HEK293 (cell line): Measurements from ENCODE around the gene GLRX2.

Experiments
- CTCF ChIA-PET: fragments of 350-600 bp; formaldehyde crosslinking; extraction: SDS; loops from one replicate; lab custom pipeline; 2021; ENCODE audit warnings: antibody characterized with exemption; lab: Yijun Ruan, JAX
- POLR2A ChIA-PET: fragments of 300-600 bp; formaldehyde crosslinking; extraction: SDS; loops from one replicate; lab custom pipeline; 2020; ENCODE audit warnings: antibody characterized with exemption, inconsistent platforms; lab: Yijun Ruan, JAX
- H3K27ac ChIP-seq: fragments of 200-500 bp; sonication (Bioruptor generic); 2 replicates; pipeline ENCODE4 v1.5.1; 2014; ENCODE audit warnings: low read depth, low read length, control low read depth, inconsistent platforms; ENCODE audit errors: extremely low read depth
- H3K36me3 ChIP-seq, 2 experiments: fragments of 200-500 bp in 1 of 2; sonication (Bioruptor generic) in 1 of 2; 1 replicate in 1 of 2; 2 replicates in 1 of 2; pipeline ENCODE4 v1.5.1; 2014 to 2017; ENCODE audit warnings: inconsistent platforms in 2 of 2, low read length in 2 of 2; ENCODE audit not compliant: control insufficient read depth in 2 of 2, insufficient read depth in 1 of 2
- H3K4me1 ChIP-seq: fragments of 200-500 bp; sonication (Bioruptor generic); 2 replicates; pipeline ENCODE4 v1.5.1; 2014; ENCODE audit warnings: mild to moderate bottlenecking, low read length, inconsistent platforms; ENCODE audit not compliant: control insufficient read depth, insufficient read depth
- H3K4me3 ChIP-seq: 2 replicates; pipeline ENCODE4 v1.5.1; 2011; ENCODE audit warnings: low read depth, mild to moderate bottlenecking, control low read depth, low read length, moderate library complexity
- H3K9me3 ChIP-seq: fragments of 200-500 bp; sonication (Bioruptor generic); 2 replicates; pipeline ENCODE4 v1.5.1; 2014; ENCODE audit warnings: low read depth, low read length, inconsistent platforms; ENCODE audit not compliant: control insufficient read depth, insufficient read depth
- KLF8 ChIP-seq: fragments of 450-650 bp; formaldehyde crosslinking; IDR thresholded peaks from 2 replicates; pipeline ENCODE4 v1.5.1; 2016; ENCODE audit warnings: missing biosample characterization, missing genetic modification characterization
- MYNN ChIP-seq: fragments of 450-650 bp; formaldehyde crosslinking; IDR thresholded peaks from 2 replicates; pipeline ENCODE4 v1.5.1; 2016; ENCODE audit warnings: missing biosample characterization, missing genetic modification characterization, borderline replicate concordance
- OSR2 ChIP-seq: fragments of 450-650 bp; formaldehyde crosslinking; IDR thresholded peaks from 2 replicates; pipeline ENCODE4 v1.5.1; 2016; ENCODE audit warnings: missing biosample characterization, missing genetic modification characterization
- ZBTB8A ChIP-seq: fragments of 450-650 bp; formaldehyde crosslinking; IDR thresholded peaks from 2 replicates; pipeline ENCODE4 v1.5.1; 2016; ENCODE audit warnings: missing biosample characterization, missing genetic modification characterization
- ZFP41 ChIP-seq: fragments of 450-650 bp; formaldehyde crosslinking; IDR thresholded peaks from 2 replicates; pipeline ENCODE4 v1.5.1; 2016; ENCODE audit warnings: missing biosample characterization, missing genetic modification characterization, borderline replicate concordance
- ZFP69B ChIP-seq: fragments of 450-650 bp; formaldehyde crosslinking; IDR thresholded peaks from 2 replicates; pipeline ENCODE4 v1.5.1; 2016; ENCODE audit warnings: missing biosample characterization, missing genetic modification characterization
- ZNF121 ChIP-seq: fragments of 450-650 bp; formaldehyde crosslinking; IDR thresholded peaks from 2 replicates; pipeline ENCODE4 v1.5.1; 2016; ENCODE audit warnings: missing biosample characterization, missing genetic modification characterization
- ZNF132 ChIP-seq: fragments of 450-650 bp; formaldehyde crosslinking; IDR thresholded peaks from 2 replicates; pipeline ENCODE4 v1.5.1; 2017; ENCODE audit warnings: missing biosample characterization, missing genetic modification characterization, borderline replicate concordance
- ZNF155 ChIP-seq: fragments of 450-650 bp; formaldehyde crosslinking; IDR thresholded peaks from 2 replicates; pipeline ENCODE4 v1.5.1; 2016; ENCODE audit warnings: missing biosample characterization, missing genetic modification characterization
- ZNF211 ChIP-seq: fragments of 450-650 bp; formaldehyde crosslinking; IDR thresholded peaks from 2 replicates; pipeline ENCODE4 v1.5.1; 2016; ENCODE audit warnings: low read depth, missing biosample characterization, missing genetic modification characterization
- ZNF274 ChIP-seq, 2 experiments: fragments of 200-500 bp in 1 of 2; fragments of 450-650 bp in 1 of 2; sonication (Bioruptor generic) in 1 of 2; formaldehyde crosslinking in 1 of 2; IDR thresholded peaks; 2 replicates each; pipeline versions ENCODE4 v1.5.1 to v1.6.1; 2014 to 2016; ENCODE audit warnings: borderline replicate concordance in 1 of 2, inconsistent platforms in 1 of 2, low read length in 1 of 2, missing biosample characterization in 1 of 2, missing genetic modification characterization in 1 of 2
- ZNF311 ChIP-seq: fragments of 450-650 bp; formaldehyde crosslinking; IDR thresholded peaks from 2 replicates; pipeline ENCODE4 v1.5.1; 2017; ENCODE audit warnings: missing biosample characterization, missing genetic modification characterization, borderline replicate concordance
- ZNF404 ChIP-seq: fragments of 450-650 bp; formaldehyde crosslinking; IDR thresholded peaks from 2 replicates; pipeline ENCODE4 v1.5.1; 2017; ENCODE audit warnings: missing biosample characterization, missing genetic modification characterization
- ZNF433 ChIP-seq: fragments of 450-650 bp; formaldehyde crosslinking; IDR thresholded peaks from 2 replicates; pipeline ENCODE4 v1.5.1; 2016; ENCODE audit warnings: missing biosample characterization, missing genetic modification characterization, low read depth
- ZNF530 ChIP-seq: fragments of 450-650 bp; formaldehyde crosslinking; IDR thresholded peaks from 2 replicates; pipeline ENCODE4 v1.5.1; 2016; ENCODE audit warnings: low read depth, missing biosample characterization, missing genetic modification characterization
- ZNF544 ChIP-seq: fragments of 450-650 bp; formaldehyde crosslinking; IDR thresholded peaks from 2 replicates; pipeline ENCODE4 v1.5.0; 2017; ENCODE audit warnings: missing biosample characterization, missing genetic modification characterization
- ZNF621 ChIP-seq: fragments of 450-650 bp; formaldehyde crosslinking; IDR thresholded peaks from 2 replicates; pipeline ENCODE4 v1.5.1; 2017; ENCODE audit warnings: missing biosample characterization, missing genetic modification characterization
- ZNF654 ChIP-seq: fragments of 450-650 bp; formaldehyde crosslinking; IDR thresholded peaks from 2 replicates; pipeline ENCODE4 v1.5.1; 2016; ENCODE audit warnings: low read depth, missing biosample characterization, missing genetic modification characterization
- TF ChIP-seq, protein P1 (sequence below): fragments of 450-650 bp; formaldehyde crosslinking; IDR thresholded peaks from 2 replicates; pipeline ENCODE4 v1.5.1; 2017; ENCODE audit warnings: missing biosample characterization, missing genetic modification characterization
- TF ChIP-seq, protein P2 (sequence below): fragments of 450-650 bp; formaldehyde crosslinking; IDR thresholded peaks from 2 replicates; pipeline ENCODE4 v1.5.1; 2016; ENCODE audit warnings: missing biosample characterization, missing genetic modification characterization
- TF ChIP-seq, protein P3 (sequence below): fragments of 450-650 bp; formaldehyde crosslinking; IDR thresholded peaks from 2 replicates; pipeline ENCODE4 v1.5.0; 2017; ENCODE audit warnings: missing biosample characterization, missing genetic modification characterization, borderline replicate concordance
- TF ChIP-seq, protein P4 (sequence below): fragments of 450-650 bp; formaldehyde crosslinking; IDR thresholded peaks from 2 replicates; pipeline ENCODE4 v1.5.1; 2016; ENCODE audit warnings: missing biosample characterization, missing genetic modification characterization
- TF ChIP-seq, protein P5 (sequence below): fragments of 450-650 bp; formaldehyde crosslinking; IDR thresholded peaks from 2 replicates; pipeline ENCODE4 v1.5.1; 2016; ENCODE audit warnings: missing biosample characterization, missing genetic modification characterization
- TF ChIP-seq, protein P6 (sequence below): fragments of 450-650 bp; formaldehyde crosslinking; IDR thresholded peaks from 2 replicates; pipeline ENCODE4 v1.5.1; 2016; ENCODE audit warnings: missing biosample characterization, missing genetic modification characterization

GLRX2 gene

DNA sequence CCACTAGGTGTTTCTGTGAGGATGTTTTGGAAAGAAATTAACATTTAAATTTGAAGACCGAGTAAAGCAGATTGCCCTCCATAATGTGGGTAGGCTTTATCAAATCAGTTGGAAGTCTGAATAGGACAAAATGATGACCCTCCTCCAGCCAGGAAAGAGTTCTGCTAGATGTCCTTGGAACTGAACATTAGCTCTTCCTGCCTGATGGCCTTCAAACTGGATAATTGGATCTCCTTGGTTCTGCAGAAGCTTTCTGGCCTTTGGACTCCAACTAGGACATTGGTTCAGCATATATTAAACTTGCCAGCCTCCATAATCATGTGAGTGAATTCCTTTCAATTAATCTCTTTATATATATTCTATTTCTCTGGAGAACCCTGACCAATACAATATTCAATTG is 4.4 kb upstream of the GLRX2 start:
- TF ChIP-seq, protein P1, sequence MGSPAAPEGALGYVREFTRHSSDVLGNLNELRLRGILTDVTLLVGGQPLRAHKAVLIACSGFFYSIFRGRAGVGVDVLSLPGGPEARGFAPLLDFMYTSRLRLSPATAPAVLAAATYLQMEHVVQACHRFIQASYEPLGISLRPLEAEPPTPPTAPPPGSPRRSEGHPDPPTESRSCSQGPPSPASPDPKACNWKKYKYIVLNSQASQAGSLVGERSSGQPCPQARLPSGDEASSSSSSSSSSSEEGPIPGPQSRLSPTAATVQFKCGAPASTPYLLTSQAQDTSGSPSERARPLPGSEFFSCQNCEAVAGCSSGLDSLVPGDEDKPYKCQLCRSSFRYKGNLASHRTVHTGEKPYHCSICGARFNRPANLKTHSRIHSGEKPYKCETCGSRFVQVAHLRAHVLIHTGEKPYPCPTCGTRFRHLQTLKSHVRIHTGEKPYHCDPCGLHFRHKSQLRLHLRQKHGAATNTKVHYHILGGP (tag by site-specific recombination): no peak
- TF ChIP-seq ZBTB8A (no peak), ZNF654 (tag by site-specific recombination) (no peak), ZNF530 (tag by site-specific recombination) (no peak), OSR2 (tag by site-specific recombination) (no peak), ZNF274 (IDR thresholded peaks at IDR 0.05; ENCODE audit: low read length) (no peak), ZNF274 (tag by site-specific recombination; IDR thresholded peaks at IDR 0.05; ENCODE audit: borderline replicate concordance) (no peak), ZNF404 (tag by site-specific recombination) (no peak), ZNF544 (no peak)
- TF ChIP-seq, protein P2, sequence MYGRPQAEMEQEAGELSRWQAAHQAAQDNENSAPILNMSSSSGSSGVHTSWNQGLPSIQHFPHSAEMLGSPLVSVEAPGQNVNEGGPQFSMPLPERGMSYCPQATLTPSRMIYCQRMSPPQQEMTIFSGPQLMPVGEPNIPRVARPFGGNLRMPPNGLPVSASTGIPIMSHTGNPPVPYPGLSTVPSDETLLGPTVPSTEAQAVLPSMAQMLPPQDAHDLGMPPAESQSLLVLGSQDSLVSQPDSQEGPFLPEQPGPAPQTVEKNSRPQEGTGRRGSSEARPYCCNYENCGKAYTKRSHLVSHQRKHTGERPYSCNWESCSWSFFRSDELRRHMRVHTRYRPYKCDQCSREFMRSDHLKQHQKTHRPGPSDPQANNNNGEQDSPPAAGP (tag by site-specific recombination): no peak
- TF ChIP-seq, protein P3, sequence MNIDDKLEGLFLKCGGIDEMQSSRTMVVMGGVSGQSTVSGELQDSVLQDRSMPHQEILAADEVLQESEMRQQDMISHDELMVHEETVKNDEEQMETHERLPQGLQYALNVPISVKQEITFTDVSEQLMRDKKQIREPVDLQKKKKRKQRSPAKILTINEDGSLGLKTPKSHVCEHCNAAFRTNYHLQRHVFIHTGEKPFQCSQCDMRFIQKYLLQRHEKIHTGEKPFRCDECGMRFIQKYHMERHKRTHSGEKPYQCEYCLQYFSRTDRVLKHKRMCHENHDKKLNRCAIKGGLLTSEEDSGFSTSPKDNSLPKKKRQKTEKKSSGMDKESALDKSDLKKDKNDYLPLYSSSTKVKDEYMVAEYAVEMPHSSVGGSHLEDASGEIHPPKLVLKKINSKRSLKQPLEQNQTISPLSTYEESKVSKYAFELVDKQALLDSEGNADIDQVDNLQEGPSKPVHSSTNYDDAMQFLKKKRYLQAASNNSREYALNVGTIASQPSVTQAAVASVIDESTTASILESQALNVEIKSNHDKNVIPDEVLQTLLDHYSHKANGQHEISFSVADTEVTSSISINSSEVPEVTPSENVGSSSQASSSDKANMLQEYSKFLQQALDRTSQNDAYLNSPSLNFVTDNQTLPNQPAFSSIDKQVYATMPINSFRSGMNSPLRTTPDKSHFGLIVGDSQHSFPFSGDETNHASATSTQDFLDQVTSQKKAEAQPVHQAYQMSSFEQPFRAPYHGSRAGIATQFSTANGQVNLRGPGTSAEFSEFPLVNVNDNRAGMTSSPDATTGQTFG (tag by site-specific recombination): no peak
- TF ChIP-seq, protein P4, sequence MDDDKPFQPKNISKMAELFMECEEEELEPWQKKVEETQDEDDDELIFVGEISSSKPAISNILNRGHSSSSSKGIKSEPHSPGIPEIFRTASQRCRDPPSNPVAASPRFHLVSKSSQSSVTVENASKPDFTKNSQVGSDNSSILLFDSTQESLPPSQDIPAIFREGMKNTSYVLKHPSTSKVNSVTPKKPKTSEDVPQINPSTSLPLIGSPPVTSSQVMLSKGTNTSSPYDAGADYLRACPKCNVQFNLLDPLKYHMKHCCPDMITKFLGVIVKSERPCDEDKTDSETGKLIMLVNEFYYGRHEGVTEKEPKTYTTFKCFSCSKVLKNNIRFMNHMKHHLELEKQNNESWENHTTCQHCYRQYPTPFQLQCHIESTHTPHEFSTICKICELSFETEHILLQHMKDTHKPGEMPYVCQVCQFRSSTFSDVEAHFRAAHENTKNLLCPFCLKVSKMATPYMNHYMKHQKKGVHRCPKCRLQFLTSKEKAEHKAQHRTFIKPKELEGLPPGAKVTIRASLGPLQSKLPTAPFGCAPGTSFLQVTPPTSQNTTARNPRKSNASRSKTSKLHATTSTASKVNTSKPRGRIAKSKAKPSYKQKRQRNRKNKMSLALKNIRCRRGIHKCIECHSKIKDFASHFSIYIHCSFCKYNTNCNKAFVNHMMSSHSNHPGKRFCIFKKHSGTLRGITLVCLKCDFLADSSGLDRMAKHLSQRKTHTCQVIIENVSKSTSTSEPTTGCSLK: no peak
- CTCF ChIA-PET: no interaction called here
- POLR2A ChIA-PET: no interaction called here
- H3K9me3 ChIP-seq: no peaks in the 10 kb centered on the region
- no peak overlapping the region for H3K4me3 ChIP-seq
- no peaks in the 10 kb centered on the region for H3K4me1 ChIP-seq
- no peaks in the 10 kb centered on the region for H3K36me3 ChIP-seq
- H3K27ac ChIP-seq: no peak overlapping the region

DNA sequence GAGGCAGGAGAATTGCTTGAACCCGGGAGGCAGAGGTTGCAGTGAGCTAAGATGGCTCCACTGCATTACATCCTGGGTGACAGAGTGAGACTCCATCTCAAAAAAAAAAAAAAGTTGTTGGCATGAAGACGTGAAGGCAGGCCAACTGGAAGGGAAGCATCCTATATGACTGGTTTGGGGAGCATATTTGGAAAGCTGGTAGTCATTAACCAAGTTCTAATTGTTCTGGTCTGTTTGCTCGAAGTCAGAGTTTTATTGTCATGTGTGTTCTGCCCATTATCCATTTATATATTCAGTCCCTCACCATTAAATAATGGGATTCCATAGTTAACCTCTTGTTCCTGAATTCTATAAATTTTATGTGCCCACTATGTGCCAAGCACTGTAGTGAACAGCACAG is 3.3 kb upstream of the GLRX2 start:
- ChIA-PET CTCF (interaction anchor here (0.6 to 0.7 kb wide), 2 partner anchors 13 to 316 kb away, joined by 3 to 6 read pairs; no protein-coding TSS in a partner anchor), POLR2A (no interaction called here)
- Histone ChIP-seq H3K36me3 (no peaks in the 10 kb centered on the region), H3K4me3 (no peak overlapping the region), H3K27ac (no peak overlapping the region), H3K9me3 (no peaks in the 10 kb centered on the region), H3K4me1 (no peaks in the 10 kb centered on the region)
- TF ChIP-seq, protein P3 (tag by site-specific recombination): no peak
- TF ChIP-seq, protein P5, sequence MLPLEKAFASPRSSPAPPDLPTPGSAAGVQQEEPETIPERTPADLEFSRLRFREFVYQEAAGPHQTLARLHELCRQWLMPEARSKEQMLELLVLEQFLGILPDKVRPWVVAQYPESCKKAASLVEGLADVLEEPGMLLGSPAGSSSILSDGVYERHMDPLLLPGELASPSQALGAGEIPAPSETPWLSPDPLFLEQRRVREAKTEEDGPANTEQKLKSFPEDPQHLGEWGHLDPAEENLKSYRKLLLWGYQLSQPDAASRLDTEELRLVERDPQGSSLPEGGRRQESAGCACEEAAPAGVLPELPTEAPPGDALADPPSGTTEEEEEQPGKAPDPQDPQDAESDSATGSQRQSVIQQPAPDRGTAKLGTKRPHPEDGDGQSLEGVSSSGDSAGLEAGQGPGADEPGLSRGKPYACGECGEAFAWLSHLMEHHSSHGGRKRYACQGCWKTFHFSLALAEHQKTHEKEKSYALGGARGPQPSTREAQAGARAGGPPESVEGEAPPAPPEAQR: no peak
- TF ChIP-seq ZNF621 (tag by site-specific recombination): no peak
- TF ChIP-seq ZFP41 (tag by site-specific recombination): no peak
- no peak for TF ChIP-seq ZNF433
- TF ChIP-seq ZNF155 (tag by site-specific recombination): no peak
- no peak for TF ChIP-seq MYNN
- no peak for TF ChIP-seq ZNF211
- TF ChIP-seq ZNF132 (tag by site-specific recombination): no peak
- TF ChIP-seq ZNF121 (tag by site-specific recombination): no peak
- TF ChIP-seq ZNF311 (tag by site-specific recombination): no peak
- no peak for TF ChIP-seq ZFP69B (tag by site-specific recombination)
- TF ChIP-seq, protein P6, sequence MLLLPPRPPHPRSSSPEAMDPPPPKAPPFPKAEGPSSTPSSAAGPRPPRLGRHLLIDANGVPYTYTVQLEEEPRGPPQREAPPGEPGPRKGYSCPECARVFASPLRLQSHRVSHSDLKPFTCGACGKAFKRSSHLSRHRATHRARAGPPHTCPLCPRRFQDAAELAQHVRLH (tag by site-specific recombination): no peak
- no peak for TF ChIP-seq KLF8 (tag by site-specific recombination)
